ENCODE data around the gene LMAN1.

Gene LMAN1

GRCh38 chr18:59387687-59388565, 28.9 kb upstream of the LMAN1 start:
- no peak overlapping the region for H3K4me3 ChIP-seq (ENCODE audit: low read depth, low read length)
- TF ChIP-seq, protein P1, sequence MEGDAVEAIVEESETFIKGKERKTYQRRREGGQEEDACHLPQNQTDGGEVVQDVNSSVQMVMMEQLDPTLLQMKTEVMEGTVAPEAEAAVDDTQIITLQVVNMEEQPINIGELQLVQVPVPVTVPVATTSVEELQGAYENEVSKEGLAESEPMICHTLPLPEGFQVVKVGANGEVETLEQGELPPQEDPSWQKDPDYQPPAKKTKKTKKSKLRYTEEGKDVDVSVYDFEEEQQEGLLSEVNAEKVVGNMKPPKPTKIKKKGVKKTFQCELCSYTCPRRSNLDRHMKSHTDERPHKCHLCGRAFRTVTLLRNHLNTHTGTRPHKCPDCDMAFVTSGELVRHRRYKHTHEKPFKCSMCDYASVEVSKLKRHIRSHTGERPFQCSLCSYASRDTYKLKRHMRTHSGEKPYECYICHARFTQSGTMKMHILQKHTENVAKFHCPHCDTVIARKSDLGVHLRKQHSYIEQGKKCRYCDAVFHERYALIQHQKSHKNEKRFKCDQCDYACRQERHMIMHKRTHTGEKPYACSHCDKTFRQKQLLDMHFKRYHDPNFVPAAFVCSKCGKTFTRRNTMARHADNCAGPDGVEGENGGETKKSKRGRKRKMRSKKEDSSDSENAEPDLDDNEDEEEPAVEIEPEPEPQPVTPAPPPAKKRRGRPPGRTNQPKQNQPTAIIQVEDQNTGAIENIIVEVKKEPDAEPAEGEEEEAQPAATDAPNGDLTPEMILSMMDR (IDR thresholded peaks at IDR 0.05; ENCODE audit: low read depth, low read length): no peak

GRCh38 chr18:59386909-59387686, 28.0 kb upstream of the LMAN1 start:
- TF ChIP-seq, protein P1 (IDR thresholded peaks at IDR 0.05; ENCODE audit: low read depth, low read length): no peak
- no peak overlapping the region for H3K4me3 ChIP-seq (ENCODE audit: low read depth, low read length)

DNA sequence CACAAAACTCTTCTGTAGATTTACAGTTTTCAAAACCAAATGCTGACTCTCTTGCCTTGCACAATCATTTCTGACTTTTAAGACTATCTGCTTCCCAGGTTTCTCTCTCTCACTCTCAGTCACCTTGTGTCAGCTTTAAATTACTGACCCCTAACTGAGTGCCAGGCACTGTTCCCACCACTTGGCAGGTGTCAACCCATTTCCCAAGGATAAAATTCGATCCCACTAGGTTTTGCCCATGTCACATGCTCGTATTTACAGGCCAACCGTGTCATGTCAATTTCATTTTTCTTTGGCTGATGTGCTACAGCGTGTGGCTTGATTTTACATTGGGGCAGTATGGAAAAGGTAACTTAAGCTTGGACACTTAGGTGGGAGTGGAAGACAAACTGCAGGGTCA, 26.1 kb upstream of the LMAN1 start:
- no peak overlapping the region for H3K4me3 ChIP-seq (ENCODE audit: low read depth, low read length)
- TF ChIP-seq, protein P1 (IDR thresholded peaks at IDR 0.05; ENCODE audit: low read depth, low read length): no peak

GRCh38 chr18:59383851-59384250, 24.8 kb upstream of the LMAN1 start:
- TF ChIP-seq, protein P1 (IDR thresholded peaks at IDR 0.05; ENCODE audit: low read depth, low read length): no peak
- H3K4me3 ChIP-seq (ENCODE audit: low read depth, low read length): no peak overlapping the region

DNA sequence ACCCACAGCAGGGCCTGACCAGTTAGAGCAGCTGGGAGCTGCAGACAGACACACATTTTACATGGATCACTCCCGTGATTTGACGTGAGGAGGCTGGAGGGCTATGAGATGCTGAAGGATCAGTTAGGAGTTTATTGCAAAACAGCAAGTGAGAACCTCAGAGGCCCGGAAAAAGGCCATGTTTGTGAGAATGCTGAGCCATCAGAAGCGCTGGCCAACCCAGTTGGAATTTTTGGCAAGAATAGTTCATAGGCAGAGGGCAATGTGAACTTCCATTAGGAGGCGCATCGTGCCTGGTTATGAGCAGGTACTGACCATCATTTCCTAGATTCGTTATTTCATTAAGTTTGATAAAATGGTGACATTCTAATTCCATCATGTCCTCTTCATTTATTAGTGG, 23.3 kb upstream of the LMAN1 start:
- TF ChIP-seq, protein P1 (IDR thresholded peaks at IDR 0.05; ENCODE audit: low read depth, low read length): no peak
- no peak overlapping the region for H3K4me3 ChIP-seq (ENCODE audit: low read depth, low read length)

DNA sequence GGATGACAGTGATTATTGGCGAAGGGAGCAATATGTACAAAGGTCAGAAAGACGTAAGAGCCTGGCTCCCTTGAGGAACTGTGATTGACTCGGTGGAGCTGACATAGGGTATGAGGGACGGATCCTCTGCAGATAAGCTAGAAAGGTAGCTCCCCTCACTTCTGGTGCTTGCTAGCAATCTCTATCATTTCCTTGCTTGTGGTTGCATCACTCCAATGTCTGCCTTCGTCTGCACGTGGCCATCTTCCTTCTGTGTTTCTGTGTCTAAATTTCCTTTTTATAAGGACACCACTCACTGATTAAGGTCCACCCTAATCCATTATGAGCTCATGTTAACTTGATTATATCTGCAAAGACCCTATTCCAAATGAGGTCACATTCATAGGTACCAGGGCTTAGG, 22.9 kb upstream of the LMAN1 start:
- no peak overlapping the region for H3K4me3 ChIP-seq (ENCODE audit: low read depth, low read length)
- TF ChIP-seq, protein P1 (IDR thresholded peaks at IDR 0.05; ENCODE audit: low read depth, low read length): no peak

- H3K4me3 ChIP-seq (ENCODE audit: low read depth, low read length): no peak overlapping the region
- TF ChIP-seq, protein P1 (IDR thresholded peaks at IDR 0.05; ENCODE audit: low read depth, low read length): no peak
Observed at GRCh38 chr18:59380706-59381105, 21.6 kb upstream of the LMAN1 start.

Data from WI38 (cell line).